Choroid plexus epithelial cell (primary cell): ENCODE data around the gene CRADD.
"Not testable (repeated sequence)": the region's sequence is repeated elsewhere in the genome, so short reads cannot be mapped to it uniquely, and the experiment has no call there.

Experiments used
- DNase-seq: peaks from one replicate; pipeline ENCODE4 v3.0.0-alpha.2; 2010; ENCODE audit warnings: low read depth
- H3K4me3 ChIP-seq: 2 replicates; pipeline ENCODE4 v1.5.1; 2011; ENCODE audit warnings: low read depth, mild to moderate bottlenecking, control low read depth, low read length, moderate library complexity
- TF ChIP-seq, protein P1 (sequence below): conservative IDR thresholded peaks from 2 replicates; pipeline ENCODE4 v1.5.1; 2011; ENCODE audit warnings: low read depth, mild to moderate bottlenecking, control low read depth, inconsistent platforms, low read length, moderate library complexity

The CRADD gene

DNA sequence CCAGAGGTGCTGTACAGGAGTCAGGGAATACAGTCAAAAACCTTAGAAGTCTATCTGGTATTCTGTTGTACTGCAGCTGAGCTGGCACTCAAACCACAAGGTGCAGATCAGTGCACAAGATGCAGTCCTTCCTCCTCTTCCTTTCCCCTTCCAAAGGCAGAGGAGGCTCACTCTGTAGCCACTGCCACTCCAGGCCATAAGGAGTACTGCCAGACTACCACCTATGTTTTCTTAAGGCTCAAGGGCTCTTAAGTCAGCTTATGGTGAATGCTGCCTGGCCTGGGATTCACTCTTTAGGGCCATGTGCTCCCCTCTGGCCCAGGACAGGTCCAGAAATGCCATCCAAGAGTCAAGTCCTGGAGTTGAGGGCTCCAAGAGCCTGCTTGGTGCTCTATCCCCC lies 200.3 kb downstream of the CRADD start:
- DNase-seq = no peak
- no peak overlapping the region for H3K4me3 ChIP-seq
- TF ChIP-seq, protein P1, sequence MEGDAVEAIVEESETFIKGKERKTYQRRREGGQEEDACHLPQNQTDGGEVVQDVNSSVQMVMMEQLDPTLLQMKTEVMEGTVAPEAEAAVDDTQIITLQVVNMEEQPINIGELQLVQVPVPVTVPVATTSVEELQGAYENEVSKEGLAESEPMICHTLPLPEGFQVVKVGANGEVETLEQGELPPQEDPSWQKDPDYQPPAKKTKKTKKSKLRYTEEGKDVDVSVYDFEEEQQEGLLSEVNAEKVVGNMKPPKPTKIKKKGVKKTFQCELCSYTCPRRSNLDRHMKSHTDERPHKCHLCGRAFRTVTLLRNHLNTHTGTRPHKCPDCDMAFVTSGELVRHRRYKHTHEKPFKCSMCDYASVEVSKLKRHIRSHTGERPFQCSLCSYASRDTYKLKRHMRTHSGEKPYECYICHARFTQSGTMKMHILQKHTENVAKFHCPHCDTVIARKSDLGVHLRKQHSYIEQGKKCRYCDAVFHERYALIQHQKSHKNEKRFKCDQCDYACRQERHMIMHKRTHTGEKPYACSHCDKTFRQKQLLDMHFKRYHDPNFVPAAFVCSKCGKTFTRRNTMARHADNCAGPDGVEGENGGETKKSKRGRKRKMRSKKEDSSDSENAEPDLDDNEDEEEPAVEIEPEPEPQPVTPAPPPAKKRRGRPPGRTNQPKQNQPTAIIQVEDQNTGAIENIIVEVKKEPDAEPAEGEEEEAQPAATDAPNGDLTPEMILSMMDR = peak; percentile 1

DNA sequence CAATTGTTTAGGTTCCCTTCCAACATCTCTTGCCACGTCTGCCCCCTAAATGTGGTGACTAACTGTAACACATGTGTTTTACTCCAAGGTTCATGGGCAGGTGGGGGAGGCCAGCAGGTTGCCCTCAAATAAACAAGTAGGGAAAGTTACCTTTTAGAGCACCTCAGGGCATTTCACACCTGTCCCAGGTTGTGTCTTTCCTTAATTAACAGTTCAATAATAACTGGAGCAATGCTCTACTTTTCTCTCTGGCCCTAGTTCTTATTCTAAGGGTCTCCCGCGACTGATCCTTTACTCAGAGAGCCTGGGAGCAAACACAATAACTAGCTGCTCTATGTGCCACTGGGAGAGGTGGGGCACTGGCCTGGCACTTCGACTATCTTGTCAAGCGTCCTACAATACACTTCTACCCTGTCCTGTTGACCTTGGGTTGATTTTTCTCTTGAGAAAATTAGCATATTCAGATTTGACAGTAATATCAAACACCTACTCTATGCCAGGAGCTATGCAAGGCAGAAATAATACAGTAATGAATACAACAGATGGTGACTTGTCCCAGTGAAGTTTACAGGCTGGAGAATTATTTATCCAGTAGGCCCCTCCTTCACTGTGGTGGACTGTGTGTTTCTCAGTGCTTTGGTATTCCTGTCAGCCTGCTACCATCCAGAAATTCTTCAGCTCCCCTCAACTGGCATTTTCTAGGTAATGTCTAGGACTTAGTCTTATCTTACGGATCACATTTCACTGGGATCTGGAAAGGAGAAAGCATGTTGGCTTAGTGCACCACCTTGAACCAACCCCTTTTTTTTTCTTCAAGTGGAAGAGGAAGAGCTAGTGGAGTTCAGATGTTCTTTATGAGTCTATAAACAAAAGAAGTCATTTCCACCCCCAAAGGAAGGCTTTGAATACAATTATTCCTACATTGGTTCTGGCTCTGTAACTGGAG lies 202.6 kb downstream of the CRADD start:
- TF ChIP-seq, protein P1 = no peak
- no peak overlapping the region for H3K4me3 ChIP-seq
- peak; percentile 64 for DNase-seq

DNA sequence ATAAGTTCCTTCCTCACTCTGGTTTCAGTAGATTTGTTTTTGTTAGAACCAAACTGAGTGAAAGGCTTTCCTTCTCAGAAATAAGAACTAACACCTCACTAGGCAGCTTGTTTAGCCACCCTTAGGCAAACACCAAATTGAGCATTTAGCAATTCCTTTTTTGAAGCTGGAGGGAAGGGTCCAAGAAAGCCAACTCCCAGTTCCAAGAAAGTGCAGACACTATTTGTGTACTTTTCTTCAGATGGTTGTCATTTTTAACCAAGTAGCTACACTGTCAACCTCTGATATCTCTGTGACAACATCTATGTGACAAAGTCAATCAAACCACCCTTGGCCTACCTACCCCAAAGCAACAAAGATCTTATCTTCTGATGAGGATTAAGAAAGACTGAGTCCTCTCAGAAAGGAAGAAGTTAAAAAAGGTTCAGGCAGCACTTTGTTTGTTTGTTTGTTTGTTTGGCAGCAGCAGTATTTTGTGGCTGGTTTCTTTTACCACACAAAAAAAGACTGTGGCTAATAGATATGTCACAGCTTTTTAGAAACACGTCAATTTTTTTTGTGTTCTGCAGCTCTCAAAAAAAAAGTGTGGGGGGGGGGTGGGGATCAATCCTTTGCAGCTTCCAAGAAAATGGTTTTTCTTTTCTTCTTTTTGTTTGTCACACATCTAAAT lies 203.8 kb downstream of the CRADD start:
- H3K4me3 ChIP-seq = no peak overlapping the region
- no peak for DNase-seq
- TF ChIP-seq, protein P1 = no peak

DNA sequence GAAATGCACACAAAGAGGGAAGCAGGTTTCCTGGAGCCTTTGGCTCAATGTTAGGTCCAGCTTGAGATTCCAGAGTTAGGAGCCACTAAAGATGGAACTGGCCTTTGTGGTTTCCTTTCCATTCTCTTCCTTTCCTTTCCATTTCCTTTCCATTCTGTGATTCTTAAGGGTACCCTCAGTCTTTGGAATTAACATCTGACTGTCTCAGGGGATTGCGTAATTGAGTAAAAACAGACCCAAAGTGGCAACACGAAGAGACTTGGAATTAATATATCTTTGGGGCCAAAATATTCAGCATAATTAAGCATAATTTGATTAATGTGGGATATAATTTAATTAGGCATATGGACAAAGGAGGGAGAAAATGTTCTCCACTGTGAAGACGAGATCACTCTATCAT lies 205.6 kb downstream of the CRADD start:
- DNase-seq = no peak
- H3K4me3 ChIP-seq = no peak overlapping the region
- TF ChIP-seq, protein P1 = no peak

DNA sequence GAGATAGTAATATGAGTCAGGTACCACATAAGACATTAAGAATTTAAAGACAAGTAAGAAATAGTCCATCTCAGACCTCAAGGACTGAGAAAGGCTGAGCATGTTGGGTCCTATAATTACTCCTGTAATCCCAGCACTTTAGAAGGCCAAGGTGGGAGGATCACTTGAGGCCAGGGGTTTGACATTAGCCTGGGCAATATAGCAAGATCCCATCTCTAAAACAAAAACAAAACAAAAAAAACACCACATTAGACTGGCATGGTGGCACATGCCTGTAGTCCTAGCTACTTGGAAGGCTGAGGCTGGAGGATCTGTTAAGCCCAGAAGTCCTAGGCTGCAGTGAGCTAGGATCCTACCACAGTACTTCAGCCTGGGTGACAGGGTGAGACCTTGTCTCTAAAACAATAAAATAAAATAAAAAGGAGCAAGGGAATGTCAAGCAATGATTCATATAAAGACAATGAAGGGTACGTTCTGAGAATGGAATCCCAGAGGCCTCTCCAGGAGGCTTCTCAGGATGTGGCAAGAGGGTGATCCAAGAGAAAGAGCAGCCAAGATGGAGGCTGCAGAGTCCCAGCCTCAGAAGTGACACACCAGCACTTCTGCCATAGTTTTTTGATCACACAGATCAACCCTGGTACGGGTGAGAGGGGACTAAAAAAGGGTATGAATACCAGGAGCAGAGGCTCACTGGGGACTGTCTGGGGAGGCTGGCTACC lies 206.4 kb downstream of the CRADD start:
- DNase-seq = peak; percentile 74
- TF ChIP-seq, protein P1 = no peak
- no peak overlapping the region for H3K4me3 ChIP-seq

DNA sequence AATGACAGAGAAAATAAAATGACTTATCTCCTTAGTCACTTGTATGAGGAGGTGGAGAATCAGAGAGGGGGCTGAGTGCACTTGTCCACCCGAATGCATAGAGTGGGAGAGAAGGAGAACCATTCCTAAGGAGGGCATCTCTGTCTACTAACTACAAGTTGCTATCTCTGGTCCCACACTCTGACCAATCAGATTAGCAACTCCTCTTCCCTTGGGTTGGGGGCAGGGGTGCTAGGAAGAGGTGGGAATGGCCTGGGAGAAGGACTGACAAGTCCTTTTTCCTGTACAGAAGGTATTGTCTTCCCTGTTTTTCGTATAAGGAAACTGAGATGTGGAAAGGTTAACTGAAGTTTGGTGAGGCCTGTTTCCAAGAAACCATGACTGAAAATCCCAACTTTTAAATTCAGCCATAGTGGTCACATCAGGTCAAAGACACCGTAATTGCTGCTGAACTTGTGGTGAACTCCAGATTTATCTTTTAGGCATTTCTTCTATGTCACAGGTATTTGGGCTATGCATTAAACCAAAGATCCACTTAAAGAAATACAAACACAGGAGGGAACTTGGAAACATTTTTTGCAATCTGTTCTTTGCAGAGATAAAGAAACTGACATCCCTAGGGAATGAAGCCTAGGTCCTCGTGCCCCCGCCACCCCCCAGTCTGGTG lies 207.8 kb downstream of the CRADD start:
- TF ChIP-seq, protein P1 = no peak
- no peak overlapping the region for H3K4me3 ChIP-seq
- DNase-seq = peak; percentile 61

DNA sequence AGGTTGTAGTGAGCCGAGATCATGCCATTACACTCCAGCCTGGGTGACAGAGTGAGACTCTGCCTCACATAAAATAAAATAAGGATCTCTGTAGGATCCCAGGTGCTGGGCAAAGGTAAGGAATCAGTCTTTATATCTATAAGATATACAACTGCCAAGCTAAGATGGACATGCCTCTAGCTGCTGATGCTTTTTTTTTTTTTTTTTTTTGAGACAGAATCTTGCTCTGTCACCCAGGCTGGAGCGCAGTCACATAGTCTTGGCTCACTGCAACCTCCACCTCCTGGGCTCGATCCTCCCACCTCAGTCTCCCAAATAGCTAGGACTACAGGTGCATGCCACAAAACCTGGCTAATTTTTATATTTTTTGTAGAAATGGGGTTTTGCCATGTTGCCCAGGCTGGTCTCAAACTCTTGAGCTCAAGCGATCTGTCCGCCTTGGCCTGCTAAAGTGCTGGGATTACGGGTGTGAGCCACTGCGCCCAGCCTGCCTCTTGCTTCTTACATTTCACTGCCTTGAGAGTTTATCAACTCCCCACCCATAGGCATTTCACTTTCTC lies 208.9 kb downstream of the CRADD start:
- not testable (repeated sequence) for DNase-seq, H3K4me3 ChIP-seq
